Activated CD8-positive, alpha-beta memory T cell treated with anti-CD3 and anti-CD28 coated beads for 36 hours (primary cell): ENCODE measurements around the gene ADAMTSL2. TPM values are rescaled to one million over a fixed set of nuclear protein-coding genes. Genes with fewer than 3 reads are reported as not detected.

ENCODE experiments used
- CTCF ChIA-PET: fragments of 350-600 bp; sonication (Branson Sonifier 250); formaldehyde crosslinking; loops from one replicate; lab custom pipeline; 2021; ENCODE audit warnings: antibody characterized with exemption; lab: Charles Lee
- POLR2A ChIA-PET: fragments of 350-600 bp; sonication (Branson Sonifier 250); formaldehyde crosslinking; loops from one replicate; lab custom pipeline; 2021; ENCODE audit warnings: antibody characterized with exemption; lab: Charles Lee
- total RNA-seq, 2 experiments: library from RNA; stranded (reverse); gene quantifications; one replicate each; pipeline ENCODE4 v1.2.3, GENCODE V29; 2021

ADAMTSL2 gene
- total RNA-seq, 2 experiments from 2014 or later: 0.04 TPM; not detected in 1

DNA sequence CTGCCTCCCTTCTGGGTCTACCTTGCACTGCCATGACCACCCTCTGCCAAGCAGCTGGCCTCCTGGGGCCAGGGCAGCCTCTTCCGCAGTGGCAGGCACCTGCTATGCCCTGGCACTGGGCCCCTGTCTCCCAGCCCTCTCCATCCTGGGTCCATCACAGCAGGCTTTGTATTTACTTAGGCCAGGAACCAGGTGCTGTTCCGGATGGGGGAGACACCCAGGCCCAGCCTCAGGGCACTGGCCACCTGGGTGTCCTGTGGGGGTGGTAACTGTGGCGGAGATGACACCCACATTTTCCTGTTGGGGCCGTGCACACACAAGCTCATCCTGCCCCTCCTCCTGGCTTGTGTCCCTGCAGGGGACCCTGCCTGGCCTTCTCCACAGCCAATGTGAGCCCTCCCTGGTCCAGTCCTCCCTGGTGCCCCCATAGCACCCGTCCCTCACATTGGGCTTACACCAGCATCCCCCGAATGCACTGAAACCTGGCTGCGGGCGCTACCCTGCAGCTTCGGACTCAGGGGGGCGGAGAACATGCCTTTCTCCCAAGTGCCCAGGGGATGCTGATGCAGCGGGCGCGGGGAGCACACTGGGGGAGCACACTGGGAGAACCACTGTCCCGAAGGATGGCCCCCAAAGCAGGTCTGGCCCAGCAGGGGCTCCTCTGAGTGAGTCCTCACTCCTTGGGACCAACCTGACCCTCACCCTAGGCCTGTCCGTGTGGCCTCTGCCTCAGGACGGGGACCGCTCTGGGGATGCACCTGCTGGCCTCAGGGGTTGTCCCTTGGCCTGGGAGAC lies 56.8 kb downstream of the ADAMTSL2 start:
- POLR2A ChIA-PET: no interaction called here

GRCh38 chr9:133591985-133592384 lies 57.5 kb downstream of the ADAMTSL2 start:
- CTCF ChIA-PET: interaction anchor here (1.3 to 1.5 kb wide), 2 partner anchors 117 to 150 kb away, joined by 3 to 4 read pairs; no protein-coding TSS in a partner anchor
- POLR2A ChIA-PET: no interaction called here

More for the DNA sequence above, 56.8 kb downstream of the ADAMTSL2 start:
- CTCF ChIA-PET: interaction anchor here (0.6 to 1.5 kb wide), 3 partner anchors 118 to 152 kb away, joined by 3 to 4 read pairs (median 3); no protein-coding TSS in a partner anchor

GRCh38 chr9:133592731-133593409 lies 58.4 kb downstream of the ADAMTSL2 start:
- CTCF ChIA-PET: interaction anchor here (0.6 to 1.5 kb wide), 3 partner anchors 33 to 150 kb away, joined by 3 to 4 read pairs (median 3); no protein-coding TSS in a partner anchor

GRCh38 chr9:133593587-133594253 lies 59.2 kb downstream of the ADAMTSL2 start:
- CTCF ChIA-PET: no interaction called here
- POLR2A ChIA-PET: no interaction called here

More at GRCh38 chr9:133592731-133593409, 58.4 kb downstream of the ADAMTSL2 start:
- POLR2A ChIA-PET: no interaction called here

DNA sequence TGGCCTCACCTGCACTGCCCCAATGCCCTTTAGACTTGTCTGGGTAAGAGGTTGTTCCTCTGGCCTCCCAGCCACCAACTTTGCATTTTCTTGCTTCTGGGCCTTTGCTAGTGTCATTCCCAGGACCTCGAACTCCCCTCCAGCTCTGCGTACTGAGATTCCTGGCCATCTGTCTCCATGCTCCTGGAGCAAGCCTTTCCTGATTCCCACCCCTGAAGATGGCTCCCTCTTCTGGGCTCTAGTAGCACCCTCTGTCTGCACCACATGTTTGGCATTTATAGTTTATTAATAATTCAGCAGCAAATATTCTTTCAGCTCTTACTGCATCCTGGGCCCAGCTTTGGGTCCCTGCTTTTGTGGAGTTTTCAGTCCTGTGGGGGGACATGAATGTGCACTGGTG lies 59.8 kb downstream of the ADAMTSL2 start:
- ChIA-PET CTCF (no interaction called here), POLR2A (no interaction called here)

DNA sequence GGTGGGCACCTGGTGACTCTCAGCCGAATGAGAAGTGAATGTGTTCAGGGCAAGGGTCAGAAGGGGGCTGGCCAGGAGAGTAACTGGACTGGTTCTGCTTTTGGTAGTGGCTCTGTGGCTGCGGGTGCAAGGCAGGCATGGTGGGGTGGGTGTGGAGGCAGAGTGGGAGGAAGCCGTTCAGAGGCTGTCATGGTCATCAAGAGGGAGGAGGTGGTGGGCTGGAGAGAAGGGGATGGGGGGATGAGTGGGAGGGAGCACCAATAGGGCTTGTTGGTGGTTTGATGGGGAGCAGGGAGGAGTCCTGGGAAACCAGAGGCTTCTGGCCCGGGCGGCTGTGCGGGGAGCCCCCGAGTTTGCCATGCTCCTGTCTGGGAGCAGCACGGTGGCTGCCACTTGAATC lies 61.4 kb downstream of the ADAMTSL2 start:
- ChIA-PET CTCF (no interaction called here), POLR2A (no interaction called here)

GRCh38 chr9:133597316-133597957 lies 62.9 kb downstream of the ADAMTSL2 start:
- POLR2A ChIA-PET: no interaction called here

DNA sequence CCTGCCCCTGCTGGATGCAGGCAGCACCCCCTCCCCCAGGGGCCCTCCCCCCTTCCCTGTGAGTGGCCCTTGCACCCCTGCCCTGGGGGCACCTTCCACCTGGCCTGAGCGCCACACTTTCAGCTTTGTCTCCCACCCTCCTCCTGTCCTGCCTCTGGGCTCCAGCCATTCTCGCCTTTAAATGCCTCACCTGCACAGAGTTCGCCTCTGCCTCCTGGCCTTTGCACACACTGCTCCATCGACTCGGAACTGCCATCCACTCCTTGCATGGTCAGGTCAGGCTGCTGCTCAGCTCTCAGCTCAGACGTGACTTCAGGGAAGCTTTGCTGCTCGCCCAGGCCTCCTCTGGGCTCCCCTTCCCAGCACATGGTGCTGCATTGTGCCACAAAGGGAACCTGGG lies 64.5 kb downstream of the ADAMTSL2 start:
- CTCF ChIA-PET: no interaction called here
- POLR2A ChIA-PET: no interaction called here

More at GRCh38 chr9:133597316-133597957, 62.9 kb downstream of the ADAMTSL2 start:
- CTCF ChIA-PET: no interaction called here

GRCh38 chr9:133599470-133600173 lies 65.1 kb downstream of the ADAMTSL2 start:
- ChIA-PET CTCF (no interaction called here), POLR2A (no interaction called here)

DNA sequence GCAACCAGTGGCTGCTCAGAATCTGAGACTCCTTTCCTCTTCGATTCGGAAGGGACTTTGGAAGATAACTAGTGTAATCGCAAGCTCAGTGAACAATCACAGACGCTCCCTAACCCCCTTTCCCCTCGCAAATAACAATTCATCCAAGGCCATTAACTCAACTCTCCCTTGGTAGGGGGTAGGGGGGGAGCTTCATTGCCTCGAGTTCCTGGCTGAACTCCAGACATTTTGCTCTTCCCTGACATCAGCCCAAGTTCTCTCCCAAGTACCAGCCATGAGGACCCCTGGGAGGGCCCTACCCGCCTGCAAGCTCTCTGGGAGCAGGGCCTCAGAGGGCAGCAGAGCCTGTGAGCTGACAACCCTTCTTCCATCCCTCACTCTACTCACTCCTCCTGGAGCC lies 66.2 kb downstream of the ADAMTSL2 start:
- POLR2A ChIA-PET: no interaction called here
- CTCF ChIA-PET: interaction anchor here (0.6 kb wide), 1 partner anchor 1180 kb away, joined by 4 read pairs; no protein-coding TSS in a partner anchor

DNA sequence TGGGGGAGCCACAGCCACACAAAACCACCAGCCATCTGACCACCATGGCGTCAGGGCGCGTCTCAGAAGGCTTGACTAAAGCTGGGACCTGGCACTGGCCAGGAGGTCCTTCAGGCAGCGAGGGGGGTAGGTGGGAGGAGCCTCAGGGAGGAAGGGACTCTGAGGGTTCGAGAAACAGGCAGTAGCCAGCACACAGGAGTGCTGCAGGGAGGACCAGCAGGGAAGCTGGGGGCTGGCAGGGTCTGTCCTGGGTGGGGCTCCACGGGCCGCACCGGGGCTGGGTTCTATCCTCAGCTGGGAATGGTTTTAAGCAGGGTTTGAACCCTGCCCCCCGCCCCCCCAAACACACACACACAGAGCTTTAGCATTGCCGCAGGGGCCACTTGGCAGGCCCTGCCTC lies 67.2 kb downstream of the ADAMTSL2 start:
- POLR2A ChIA-PET: no interaction called here
- CTCF ChIA-PET: interaction anchor here (1.6 kb wide), 1 partner anchor 125 kb away, joined by 4 read pairs; no protein-coding TSS in a partner anchor

GRCh38 chr9:133602277-133602676 lies 67.8 kb downstream of the ADAMTSL2 start:
- CTCF ChIA-PET: interaction anchor here (1.6 kb wide), 1 partner anchor 125 kb away, joined by 4 read pairs; no protein-coding TSS in a partner anchor
- POLR2A ChIA-PET: no interaction called here

GRCh38 chr9:133603135-133603927 lies 68.8 kb downstream of the ADAMTSL2 start:
- CTCF ChIA-PET: interaction anchor here (1.0 to 1.6 kb wide), 2 partner anchors 21 to 124 kb away, joined by 3 to 4 read pairs; no protein-coding TSS in a partner anchor
- POLR2A ChIA-PET: interaction anchor here (0.6 kb wide), 1 partner anchor 1318 kb away, joined by 6 read pairs; no protein-coding TSS in a partner anchor

DNA sequence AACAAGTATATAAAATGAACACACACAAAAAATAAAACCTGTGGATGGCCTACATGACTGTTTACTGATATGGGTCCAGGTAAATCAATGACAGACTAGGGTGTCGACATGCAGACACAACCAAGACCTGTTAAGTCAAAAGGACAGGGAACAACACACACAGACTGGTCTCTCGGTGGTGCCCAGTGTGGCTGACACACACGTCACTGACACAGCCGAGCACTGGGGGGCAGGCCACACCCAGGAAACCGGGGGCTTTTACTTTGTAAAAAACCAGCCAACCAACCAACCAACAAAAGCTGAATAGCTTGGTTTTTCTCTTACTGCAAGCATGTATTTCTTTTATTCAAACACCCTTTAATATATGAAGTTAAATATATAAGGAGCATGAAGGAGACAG lies 69.7 kb downstream of the ADAMTSL2 start:
- POLR2A ChIA-PET: no interaction called here
- CTCF ChIA-PET: interaction anchor here (2.0 kb wide), 1 partner anchor 121 kb away, joined by 5 read pairs; no protein-coding TSS in a partner anchor

GRCh38 chr9:133604856-133605255 lies 70.4 kb downstream of the ADAMTSL2 start:
- ChIA-PET CTCF (interaction anchor here (1.1 to 2.0 kb wide), 2 partner anchors 15 to 121 kb away, joined by 4 to 5 read pairs; no protein-coding TSS in a partner anchor), POLR2A (no interaction called here)

GRCh38 chr9:133605446-133605845 lies 70.9 kb downstream of the ADAMTSL2 start:
- CTCF ChIA-PET: interaction anchor here (1.1 to 2.0 kb wide), 2 partner anchors 16 to 120 kb away, joined by 4 to 5 read pairs; no protein-coding TSS in a partner anchor
- POLR2A ChIA-PET: no interaction called here
